Ecto neural progenitor cell (in vitro differentiated cells): ENCODE measurements around the gene EFHD2.

ENCODE experiments used
- DNase-seq: peaks from one replicate; pipeline ENCODE4 v3.0.0-alpha.2; 2018; ENCODE audit warnings: low spot score

EFHD2 gene

DNA sequence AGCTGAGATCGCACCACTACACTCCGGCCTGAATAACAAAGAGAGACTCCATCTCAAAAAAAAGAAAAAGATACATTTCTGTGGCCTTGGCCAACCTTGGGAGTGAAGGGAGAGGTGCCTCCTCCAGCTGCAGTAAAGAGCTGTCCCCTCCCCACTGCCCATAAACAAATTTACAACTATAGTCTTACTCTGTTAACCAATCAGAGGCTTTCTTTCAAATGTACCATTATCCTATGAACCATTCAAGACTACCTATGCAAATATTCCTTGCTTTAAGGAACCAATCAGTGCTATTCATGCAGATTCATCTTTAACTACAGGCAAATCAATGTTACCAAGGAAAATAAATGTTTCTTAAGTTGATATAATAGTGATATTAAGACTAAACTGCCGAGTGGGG lies 67.2 kb downstream of the EFHD2 start:
- no peak for DNase-seq

DNA sequence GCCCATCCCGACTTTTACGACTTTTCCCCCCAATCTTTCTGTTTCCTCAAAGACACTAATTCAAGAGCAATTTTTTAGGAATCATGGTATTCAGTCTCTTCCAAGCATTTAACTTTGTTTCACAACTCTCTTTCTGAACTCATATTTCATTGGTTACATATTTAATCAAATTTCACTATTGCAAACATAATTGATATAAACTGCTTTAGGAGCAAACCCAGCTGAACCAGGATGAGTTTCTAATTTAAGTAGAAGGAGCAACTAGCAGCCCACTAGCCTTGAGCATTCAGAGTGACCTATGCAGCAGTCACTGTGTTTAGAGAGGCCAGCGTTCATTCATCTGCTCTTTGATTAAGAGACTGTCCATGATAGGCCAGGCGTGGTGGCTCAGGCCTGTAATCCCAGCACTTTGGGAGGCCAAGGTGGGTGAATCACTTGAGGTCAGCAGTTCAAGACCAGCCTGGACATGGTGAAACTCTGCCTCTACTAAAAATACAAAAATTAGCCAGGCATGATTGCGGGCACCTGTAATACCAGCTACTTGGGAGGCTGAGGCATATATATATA lies 68.0 kb downstream of the EFHD2 start:
- no peak for DNase-seq
